Measurements from ENCODE around the gene JMJD8.

JMJD8 gene

GRCh38 chr16:684071-684794 lies at the start of gene JMJD8:
Gene JMJD8, minus strand, starts transcription at chr16:684334. Its CDS starts 15 bp downstream, at chr16:684319.
- peak; percentile 97 for DNase-seq (ENCODE audit: low spot score)

GRCh38 chr16:733382-734207 lies 49.5 kb upstream of the JMJD8 start:
- DNase-seq (ENCODE audit: low spot score) = no peak

- no peak for DNase-seq (ENCODE audit: low spot score)
Observed at GRCh38 chr16:732936-733335, 48.8 kb upstream of the JMJD8 start.

GRCh38 chr16:732332-732731 lies 48.2 kb upstream of the JMJD8 start:
- DNase-seq (ENCODE audit: low spot score) = no peak

- DNase-seq (ENCODE audit: low spot score) = no peak
Observed at GRCh38 chr16:730666-731509, 46.8 kb upstream of the JMJD8 start.

- DNase-seq (ENCODE audit: low spot score) = no peak
Observed at GRCh38 chr16:729768-730665, 45.9 kb upstream of the JMJD8 start.

- DNase-seq (ENCODE audit: low spot score) = no peak
Observed at GRCh38 chr16:728890-729744, 45.0 kb upstream of the JMJD8 start.

- DNase-seq (ENCODE audit: low spot score) = peak; percentile 86
Observed at GRCh38 chr16:728131-728889, 44.2 kb upstream of the JMJD8 start.

GRCh38 chr16:727291-727977 lies 43.3 kb upstream of the JMJD8 start:
- DNase-seq (ENCODE audit: low spot score) = no peak

GRCh38 chr16:726438-727290 lies 42.5 kb upstream of the JMJD8 start, which contains the start of the genes CCDC78 and HAGHL:
Gene CCDC78, minus strand, starts transcription at chr16:726443. Its CDS starts 76 bp downstream, at chr16:726367.
Gene HAGHL, plus strand, starts transcription at chr16:727106. Its CDS starts 404 bp downstream, at chr16:727510.
- no peak for DNase-seq (ENCODE audit: low spot score)

- no peak for DNase-seq (ENCODE audit: low spot score)
Observed at GRCh38 chr16:726188-726437, 42.0 kb upstream of the JMJD8 start.

GRCh38 chr16:725463-726187 lies 41.5 kb upstream of the JMJD8 start:
- DNase-seq (ENCODE audit: low spot score) = no peak

- DNase-seq (ENCODE audit: low spot score) = no peak
Observed at GRCh38 chr16:725041-725376, 40.9 kb upstream of the JMJD8 start.

GRCh38 chr16:724188-725040 lies 40.3 kb upstream of the JMJD8 start:
- DNase-seq (ENCODE audit: low spot score) = no peak

GRCh38 chr16:723695-724094 lies 39.6 kb upstream of the JMJD8 start:
- no peak for DNase-seq (ENCODE audit: low spot score)

- DNase-seq (ENCODE audit: low spot score) = no peak
Observed at GRCh38 chr16:722835-723633, 38.9 kb upstream of the JMJD8 start.

All from hepatic stellate cell (primary cell).